HCT116 (cell line): Measurements from ENCODE around the gene SP140L. TPM values are rescaled to one million over a fixed set of nuclear protein-coding genes. Genes with fewer than 3 reads are reported as not detected.

Experiments
- ATAC-seq: fragments of 200-7000 bp; cut with Tn5 transposase; 2 replicates; pipeline ENCODE4 v1.9.1; 2020; ENCODE audit warnings: mild to moderate bottlenecking, moderate library complexity
- BruUV-seq: library from RNA; stranded (reverse); fragments of 400-500 nt; replicated peaks from 2 replicates; lab custom pipeline; 2021; lab: Mats Ljungman, UMichigan
- CTCF ChIA-PET: fragments of 300-600 bp; sonication (Branson Sonifier 250); formaldehyde crosslinking; loops from one replicate; lab custom pipeline; 2021; ENCODE audit warnings: antibody characterized with exemption; lab: Charles Lee
- POLR2A ChIA-PET: fragments of 300-600, 350-600 bp; sonication (Branson Sonifier 250); formaldehyde crosslinking; loops from one replicate; lab custom pipeline; 2021; ENCODE audit warnings: antibody characterized with exemption; lab: Charles Lee
- RAD21 ChIA-PET, 2 experiments: fragments of 300-600 bp; sonication (Branson Sonifier 250); formaldehyde crosslinking; loops; one replicate each; lab custom pipeline; 2023; ENCODE audit warnings: low total read pairs in 2 of 2; ENCODE audit not compliant: uncharacterized antibody in 2 of 2, unreplicated experiment in 2 of 2, low non-redundant PET in 1 of 2; lab: Charles Lee
- DNase-seq: peaks from one replicate; pipeline ENCODE4 v3.0.0-alpha.2; 2010; ENCODE audit warnings: low read depth, low spot score
- H2AFZ ChIP-seq: fragments of 200-600 bp; shearing (Covaris generic), sonication (generic); 2 replicates; pipeline ENCODE4 v1.6.1; 2017; ENCODE audit warnings: low read depth, mixed run types, mixed read lengths, antibody characterized with exemption, low read length; ENCODE audit not compliant: poor library complexity, severe bottlenecking
- H3K27ac ChIP-seq: 2 replicates; pipeline ENCODE4 v1.5.1; 2012; ENCODE audit warnings: low read depth, low read length
- H3K27me3 ChIP-seq: fragments of 200-600 bp; sonication (generic); 2 replicates; pipeline ENCODE4 v1.6.1; 2016; ENCODE audit warnings: mixed run types, low read length, mixed read lengths; ENCODE audit not compliant: insufficient read depth
- H3K36me3 ChIP-seq, 2 experiments: fragments of 200-500 bp in 1 of 2; fragments of 200-600 bp in 1 of 2; sonication (Bioruptor generic) in 1 of 2; sonication (generic) in 1 of 2; 2 replicates each; pipeline versions ENCODE4 v1.5.1 to v1.6.1; 2014 to 2016; ENCODE audit warnings: low read length in 2 of 2, inconsistent platforms in 1 of 2, mixed read lengths in 1 of 2, mixed run types in 1 of 2; ENCODE audit not compliant: insufficient read depth in 2 of 2, control insufficient read depth in 1 of 2
- H3K4me1 ChIP-seq, 2 experiments: fragments of 200-600 bp in 1 of 2; sonication (generic) in 1 of 2; 2 replicates each; pipeline versions ENCODE4 v1.5.1 to v1.6.1; 2012 to 2017; ENCODE audit warnings: low read length in 2 of 2, inconsistent platforms in 1 of 2, mild to moderate bottlenecking in 1 of 2, mixed read lengths in 1 of 2, mixed run types in 1 of 2, moderate library complexity in 1 of 2; ENCODE audit not compliant: insufficient read depth in 2 of 2, control insufficient read depth in 1 of 2
- H3K4me2 ChIP-seq: fragments of 200-600 bp; sonication (generic); 2 replicates; pipeline ENCODE4 v1.6.1; 2017; ENCODE audit warnings: mixed run types, low read length, mixed read lengths
- H3K4me3 ChIP-seq, 2 experiments: fragments of 200-600 bp in 1 of 2; sonication (generic) in 1 of 2; replicated peaks in 1 of 2; 2 replicates each; pipeline ENCODE4 v1.5.1; 2011 to 2016; ENCODE audit warnings: low read length in 2 of 2, control low read depth in 1 of 2, low read depth in 1 of 2, mild to moderate bottlenecking in 1 of 2, mixed read lengths in 1 of 2, mixed run types in 1 of 2
- H3K79me2 ChIP-seq: fragments of 200-600 bp; sonication (generic); 2 replicates; pipeline ENCODE4 v1.6.1; 2017; ENCODE audit warnings: mild to moderate bottlenecking, mixed run types, low read length, moderate library complexity, mixed read lengths; ENCODE audit not compliant: insufficient read depth
- H3K9ac ChIP-seq: fragments of 200-600 bp; sonication (generic); 2 replicates; pipeline ENCODE4 v1.6.1; 2016; ENCODE audit warnings: low read length, mixed read lengths
- H3K9me2 ChIP-seq: fragments of 200-600 bp; sonication (generic), shearing (Covaris generic); 2 replicates; pipeline ENCODE4 v1.6.1; 2017; ENCODE audit warnings: mixed run types, mild to moderate bottlenecking, moderate library complexity; ENCODE audit not compliant: insufficient read depth
- H3K9me3 ChIP-seq, 2 experiments: fragments of 200-500 bp in 1 of 2; fragments of 200-600 bp in 1 of 2; sonication (Bioruptor generic) in 1 of 2; sonication (generic) in 1 of 2; 2 replicates each; pipeline ENCODE4 v1.6.1; 2014 to 2017; ENCODE audit warnings: low read length in 2 of 2, mixed read lengths in 2 of 2, inconsistent platforms in 1 of 2, low read depth in 1 of 2, mild to moderate bottlenecking in 1 of 2, mixed run types in 1 of 2, moderate library complexity in 1 of 2; ENCODE audit not compliant: control insufficient read depth in 1 of 2, insufficient read depth in 1 of 2
- H4K20me1 ChIP-seq: fragments of 200-600 bp; sonication (generic), shearing (Covaris generic); 2 replicates; pipeline ENCODE4 v1.6.1; 2017; ENCODE audit warnings: mixed run types, mild to moderate bottlenecking, moderate library complexity; ENCODE audit not compliant: insufficient read depth
- CBX3 ChIP-seq: IDR thresholded peaks from 2 replicates; pipeline ENCODE4 v1.6.1; 2012; ENCODE audit warnings: low read depth
- ELF1 ChIP-seq: IDR thresholded peaks from 2 replicates; pipeline ENCODE4 v1.6.1; 2012; ENCODE audit warnings: low read depth, borderline replicate concordance
- EZH2phosphoT487 ChIP-seq: fragments of 200-600 bp; IDR thresholded peaks from 2 replicates; pipeline ENCODE4 v1.6.1; 2018; ENCODE audit warnings: antibody characterized with exemption, borderline replicate concordance
- JUND ChIP-seq: IDR thresholded peaks from 2 replicates; pipeline ENCODE4 v1.6.1; 2012
- SP1 ChIP-seq: IDR thresholded peaks from 2 replicates; pipeline ENCODE4 v1.6.1; 2012; ENCODE audit warnings: low read depth
- intact Hi-C: fragments of 100-400 bp; cut with micrococcal nuclease; formaldehyde crosslinking; loops from 2 replicates; pipeline ENCODE4 v1.10.0; 2022
- total RNA-seq: library from RNA; stranded (reverse); gene quantifications from one replicate; pipeline ENCODE4 v1.2.1, GENCODE V29; 2021; ENCODE audit not compliant: unreplicated experiment
- TF ChIP-seq, protein P1 (sequence below): IDR thresholded peaks from 2 replicates; pipeline ENCODE4 v1.6.1; 2012
- TF ChIP-seq, protein P2 (sequence below), 3 experiments: fragments of 200-600 bp in 1 of 3; sonication (generic) in 1 of 3; IDR thresholded peaks in 2 of 3; conservative IDR thresholded peaks in 1 of 3; 2 replicates each; pipeline ENCODE4 v1.5.1; 2012 to 2017; ENCODE audit warnings: low read depth in 2 of 3, low read length in 2 of 3, antibody characterized with exemption in 1 of 3, borderline replicate concordance in 1 of 3, control low read depth in 1 of 3, mild to moderate bottlenecking in 1 of 3, mixed read lengths in 1 of 3, mixed run types in 1 of 3, moderate library complexity in 1 of 3; ENCODE audit not compliant: insufficient read depth in 1 of 3

Gene SP140L
- total RNA-seq, 1 experiment from 2014 or later, result 28.9 TPM

DNA sequence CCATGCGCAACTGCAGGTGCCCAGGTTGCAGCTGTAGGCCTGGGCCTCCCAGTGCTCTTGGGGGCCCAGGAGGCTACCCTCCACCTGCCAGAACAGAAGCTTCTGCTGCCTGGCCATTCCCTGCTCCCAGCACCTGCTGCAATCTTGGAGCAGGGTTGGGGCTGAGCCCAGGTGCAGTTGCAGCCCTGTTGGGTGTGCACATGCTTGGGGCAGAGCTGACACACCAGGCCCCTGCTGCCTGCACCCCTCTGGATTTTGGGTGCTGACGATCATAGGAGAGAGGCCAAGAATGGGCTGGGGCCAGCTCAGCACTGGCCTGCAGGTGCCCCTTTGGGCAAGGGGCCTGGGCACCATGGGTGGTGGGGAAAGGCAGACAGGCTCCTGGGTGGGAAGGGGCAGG lies 20.5 kb upstream of the SP140L start:
- intact Hi-C loops, result no loop called here
- ATAC-seq (no peak), DNase-seq (no peak)
- H3K9me2 ChIP-seq, result no peaks in the 10 kb centered on the region
- BruUV-seq, result no TSS peak
- ChIA-PET CTCF (no interaction called here), RAD21 (no interaction called here), POLR2A (no interaction called here)
- H4K20me1 ChIP-seq, result no peaks in the 10 kb centered on the region
- TF ChIP-seq EZH2phosphoT487, result no peak
- no peaks in the 10 kb centered on the region for H3K4me1 ChIP-seq
- no peak overlapping the region for H2AFZ ChIP-seq
- no peaks in the 10 kb centered on the region for H3K79me2 ChIP-seq
- no peak overlapping the region for H3K27ac ChIP-seq
- no peak overlapping the region for H3K4me3 ChIP-seq
- no peak overlapping the region for H3K9ac ChIP-seq
- H3K4me2 ChIP-seq, result no peak overlapping the region
- no peaks in the 10 kb centered on the region for H3K27me3 ChIP-seq
- H3K9me3 ChIP-seq, result no peaks in the 10 kb centered on the region
- H3K36me3 ChIP-seq, result no peaks in the 10 kb centered on the region

DNA sequence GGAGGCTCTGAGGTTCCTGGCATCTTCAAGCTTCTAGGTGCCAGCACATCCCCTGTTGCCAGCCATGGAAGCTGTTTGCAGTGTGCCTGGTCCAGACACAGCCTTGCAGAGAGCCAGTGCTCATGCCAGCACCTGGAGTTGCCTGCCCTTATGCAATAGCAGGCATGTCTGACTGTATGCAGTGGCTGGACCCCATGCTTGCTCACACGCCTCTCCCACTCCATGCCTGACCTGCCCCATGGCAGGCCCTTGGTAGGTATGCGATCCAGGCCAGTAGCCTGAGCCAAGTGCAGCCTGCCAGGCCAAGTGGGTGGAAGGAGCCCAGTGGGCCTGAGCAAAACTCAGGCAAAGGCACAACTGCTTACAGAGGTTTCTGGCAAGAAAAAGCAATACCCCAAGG lies 19.5 kb upstream of the SP140L start:
- POLR2A ChIA-PET, result no interaction called here
- Histone ChIP-seq H3K4me1 (no peaks in the 10 kb centered on the region), H3K4me2 (no peak overlapping the region), H3K4me3 (no peak overlapping the region), H3K27ac (no peak overlapping the region), H3K27me3 (no peaks in the 10 kb centered on the region), H3K9me2 (no peaks in the 10 kb centered on the region), H3K36me3 (no peaks in the 10 kb centered on the region), H4K20me1 (no peaks in the 10 kb centered on the region), H2AFZ (no peak overlapping the region), H3K9ac (no peak overlapping the region), H3K9me3 (no peaks in the 10 kb centered on the region), H3K79me2 (no peaks in the 10 kb centered on the region)
- intact Hi-C loops, result no loop called here
- DNase-seq (no peak), ATAC-seq (no peak)
- RAD21 ChIA-PET, result no interaction called here
- CTCF ChIA-PET, result no interaction called here
- TF ChIP-seq, protein P1, sequence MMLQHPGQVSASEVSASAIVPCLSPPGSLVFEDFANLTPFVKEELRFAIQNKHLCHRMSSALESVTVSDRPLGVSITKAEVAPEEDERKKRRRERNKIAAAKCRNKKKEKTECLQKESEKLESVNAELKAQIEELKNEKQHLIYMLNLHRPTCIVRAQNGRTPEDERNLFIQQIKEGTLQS, result no peak
- TF ChIP-seq, protein P2, sequence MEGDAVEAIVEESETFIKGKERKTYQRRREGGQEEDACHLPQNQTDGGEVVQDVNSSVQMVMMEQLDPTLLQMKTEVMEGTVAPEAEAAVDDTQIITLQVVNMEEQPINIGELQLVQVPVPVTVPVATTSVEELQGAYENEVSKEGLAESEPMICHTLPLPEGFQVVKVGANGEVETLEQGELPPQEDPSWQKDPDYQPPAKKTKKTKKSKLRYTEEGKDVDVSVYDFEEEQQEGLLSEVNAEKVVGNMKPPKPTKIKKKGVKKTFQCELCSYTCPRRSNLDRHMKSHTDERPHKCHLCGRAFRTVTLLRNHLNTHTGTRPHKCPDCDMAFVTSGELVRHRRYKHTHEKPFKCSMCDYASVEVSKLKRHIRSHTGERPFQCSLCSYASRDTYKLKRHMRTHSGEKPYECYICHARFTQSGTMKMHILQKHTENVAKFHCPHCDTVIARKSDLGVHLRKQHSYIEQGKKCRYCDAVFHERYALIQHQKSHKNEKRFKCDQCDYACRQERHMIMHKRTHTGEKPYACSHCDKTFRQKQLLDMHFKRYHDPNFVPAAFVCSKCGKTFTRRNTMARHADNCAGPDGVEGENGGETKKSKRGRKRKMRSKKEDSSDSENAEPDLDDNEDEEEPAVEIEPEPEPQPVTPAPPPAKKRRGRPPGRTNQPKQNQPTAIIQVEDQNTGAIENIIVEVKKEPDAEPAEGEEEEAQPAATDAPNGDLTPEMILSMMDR (IDR thresholded peaks at IDR 0.05 in 2 of 3, conservative IDR thresholded peaks at IDR 0.05 in 1 of 3; ENCODE audit: borderline replicate concordance in 1 of 3, insufficient read depth in 1 of 3, low read depth in 2 of 3, low read length in 2 of 3), result no peak
- TF ChIP-seq CBX3 (no peak), ELF1 (no peak), JUND (no peak), SP1 (no peak)
- no TSS peak for BruUV-seq
